Neural cell (in vitro differentiated cells): ENCODE data around the gene RRBP1. TPM values are rescaled to one million over a fixed set of nuclear protein-coding genes. Genes with fewer than 3 reads are reported as not detected.

ENCODE experiments used
- H2AFZ ChIP-seq: fragments of 200-600, 300-800 bp; sonication (generic), shearing (Covaris generic); 2 replicates; pipeline ENCODE4 v1.6.0; 2014; ENCODE audit warnings: low read depth, mild to moderate bottlenecking, antibody characterized with exemption, low read length, moderate library complexity
- H3F3A ChIP-seq: fragments of 200-600 bp; shearing (Covaris generic); 2 replicates; pipeline ENCODE4 v1.6.1; 2016; ENCODE audit warnings: mild to moderate bottlenecking, moderate library complexity, mixed read lengths, antibody characterized with exemption, low read length; ENCODE audit not compliant: insufficient read depth, poor library complexity, severe bottlenecking
- H3K27ac ChIP-seq: fragments of 200-600, 300-800 bp; sonication (generic), shearing (Covaris generic); 2 replicates; pipeline ENCODE4 v1.5.1; 2014; ENCODE audit warnings: mild to moderate bottlenecking, low read length, moderate library complexity
- H3K27me3 ChIP-seq: fragments of 300-800, 200-600 bp; sonication (generic), shearing (Covaris generic); 2 replicates; pipeline ENCODE4 v1.6.0; 2014; ENCODE audit warnings: mild to moderate bottlenecking, low read depth, low read length, moderate library complexity; ENCODE audit not compliant: insufficient read depth
- H3K36me3 ChIP-seq: fragments of 300-800, 200-600 bp; sonication (generic), shearing (Covaris generic); 2 replicates; pipeline ENCODE4 v1.5.1; 2014; ENCODE audit warnings: mild to moderate bottlenecking, antibody characterized with exemption, low read length, moderate library complexity; ENCODE audit not compliant: insufficient read depth
- H3K4me2 ChIP-seq: fragments of 300-800, 200-600 bp; sonication (generic), shearing (Covaris generic); 2 replicates; pipeline ENCODE4 v1.6.0; 2014; ENCODE audit warnings: mild to moderate bottlenecking, low read length
- H3K4me3 ChIP-seq: fragments of 300-800, 200-600 bp; sonication (generic), shearing (Covaris generic); 2 replicates; pipeline ENCODE4 v1.5.1; 2014; ENCODE audit warnings: mild to moderate bottlenecking, low read length, moderate library complexity
- H3K79me2 ChIP-seq: fragments of 200-600 bp; shearing (Covaris generic); replicated peaks from 2 replicates; pipeline ENCODE4 v1.6.0; 2014; ENCODE audit warnings: mild to moderate bottlenecking, low read length, moderate library complexity; ENCODE audit not compliant: insufficient read depth
- H3K9ac ChIP-seq: fragments of 300-800, 200-600 bp; sonication (generic), shearing (Covaris generic); 2 replicates; pipeline ENCODE4 v1.6.1; 2016; ENCODE audit warnings: mild to moderate bottlenecking, low read length, mixed read lengths
- H3K9me2 ChIP-seq: fragments of 200-600 bp; shearing (Covaris generic); 2 replicates; pipeline ENCODE4 v1.6.1; 2016; ENCODE audit warnings: mild to moderate bottlenecking, low read length, mixed read lengths; ENCODE audit not compliant: insufficient read depth
- H3K9me3 ChIP-seq: fragments of 200-600, 300-800 bp; sonication (generic), shearing (Covaris generic); 2 replicates; pipeline ENCODE4 v1.6.1; 2016; ENCODE audit warnings: mild to moderate bottlenecking, mixed run types, low read length, moderate library complexity, mixed read lengths
- H4K20me1 ChIP-seq: fragments of 200-600 bp; shearing (Covaris generic); 2 replicates; pipeline ENCODE4 v1.6.1; 2016; ENCODE audit warnings: mild to moderate bottlenecking, mixed run types; ENCODE audit not compliant: insufficient read depth
- CTCF ChIP-seq: fragments of 450-650 bp; IDR thresholded peaks from 2 replicates; pipeline ENCODE4 v1.5.1; 2014; ENCODE audit warnings: antibody characterized with exemption, mild to moderate bottlenecking, moderate library complexity; ENCODE audit not compliant: poor library complexity, severe bottlenecking
- EP300 ChIP-seq: fragments of 450-650 bp; conservative IDR thresholded peaks from 2 replicates; pipeline ENCODE4 v1.6.1; 2014; ENCODE audit warnings: antibody characterized with exemption, mild to moderate bottlenecking, moderate library complexity; ENCODE audit not compliant: poor library complexity, severe bottlenecking
- EZH2 ChIP-seq: fragments of 200-600, 300-800 bp; shearing (Covaris generic), sonication (generic); IDR thresholded peaks from 2 replicates; pipeline ENCODE4 v1.6.1; 2014; ENCODE audit warnings: antibody characterized with exemption, low read length, borderline replicate concordance, mild to moderate bottlenecking; ENCODE audit not compliant: insufficient read depth, poor library complexity, severe bottlenecking
- MXI1 ChIP-seq: fragments of 450-650 bp; conservative IDR thresholded peaks from 2 replicates; pipeline ENCODE4 v1.6.1; 2014; ENCODE audit warnings: antibody characterized with exemption, mild to moderate bottlenecking; ENCODE audit not compliant: poor library complexity, severe bottlenecking
- POLR2AphosphoS5 ChIP-seq: IDR thresholded peaks from 2 replicates; pipeline ENCODE4 v1.6.1; 2012
- RAD21 ChIP-seq: fragments of 450-650 bp; conservative IDR thresholded peaks from 2 replicates; pipeline ENCODE4 v1.6.1; 2014; ENCODE audit warnings: antibody characterized with exemption, mild to moderate bottlenecking, moderate library complexity
- REST ChIP-seq: IDR thresholded peaks from 2 replicates; pipeline ENCODE4 v1.6.1; 2012; ENCODE audit warnings: borderline replicate concordance
- SMC3 ChIP-seq: fragments of 450-650 bp; conservative IDR thresholded peaks from 2 replicates; pipeline ENCODE4 v1.6.1; 2014; ENCODE audit warnings: antibody characterized with exemption, mild to moderate bottlenecking, moderate library complexity; ENCODE audit not compliant: poor library complexity
- TAF1 ChIP-seq: IDR thresholded peaks from 2 replicates; pipeline ENCODE4 v1.6.1; 2012; ENCODE audit warnings: low read depth
- polyA plus RNA-seq: library from polyadenylated mRNA; depleted of rRNA; stranded (reverse); fragments of >200 nt; gene quantifications from 2 replicates; pipeline ENCODE4 v1.2.3, GENCODE V29; 2014

Gene RRBP1
- polyA plus RNA-seq, 1 donor from 2014 or later = 2.2 TPM

GRCh38 chr20:17630151-17630805 is 51.8 kb downstream of the RRBP1 start:
- no peaks in the 10 kb centered on the region for H3K36me3 ChIP-seq

GRCh38 chr20:17629678-17630089 is 52.4 kb downstream of the RRBP1 start:
- H3K4me3 ChIP-seq = no peak overlapping the region
- no peaks in the 10 kb centered on the region for H3K27me3 ChIP-seq
- H3K27ac ChIP-seq = no peak overlapping the region
- H3K79me2 ChIP-seq = no peaks in the 10 kb centered on the region
- no peak overlapping the region for H3K4me2 ChIP-seq
- H3K9ac ChIP-seq = no peak overlapping the region
- H3K9me3 ChIP-seq = no peaks in the 10 kb centered on the region
- H2AFZ ChIP-seq = no peak overlapping the region
- no peaks in the 10 kb centered on the region for H4K20me1 ChIP-seq
- H3K36me3 ChIP-seq = no peaks in the 10 kb centered on the region
- no peaks in the 10 kb centered on the region for H3F3A ChIP-seq
- H3K9me2 ChIP-seq = no peaks in the 10 kb centered on the region
- TF ChIP-seq EP300 (no peak), EZH2 (no peak), POLR2AphosphoS5 (no peak), REST (no peak), MXI1 (no peak)

More at GRCh38 chr20:17630151-17630805, 51.8 kb downstream of the RRBP1 start:
- H2AFZ ChIP-seq = no peak overlapping the region
- H3K9me2 ChIP-seq = no peaks in the 10 kb centered on the region
- no peak overlapping the region for H3K4me3 ChIP-seq
- H3K9me3 ChIP-seq = no peaks in the 10 kb centered on the region
- no peak overlapping the region for H3K4me2 ChIP-seq
- no peaks in the 10 kb centered on the region for H3F3A ChIP-seq
- no peak overlapping the region for H3K9ac ChIP-seq
- no peak overlapping the region for H3K27ac ChIP-seq
- no peaks in the 10 kb centered on the region for H4K20me1 ChIP-seq
- no peaks in the 10 kb centered on the region for H3K27me3 ChIP-seq
- H3K79me2 ChIP-seq = no peaks in the 10 kb centered on the region
- TF ChIP-seq POLR2AphosphoS5 (no peak), MXI1 (no peak), TAF1 (no peak), CTCF (no peak), EZH2 (no peak), RAD21 (no peak), REST (no peak), EP300 (no peak), SMC3 (no peak)
